Fibroblast of lung (primary cell): ENCODE data around the gene NOCT.

ENCODE experiments used
- CTCF ChIP-seq, 2 donors: IDR thresholded peaks in 1 of 2; conservative IDR thresholded peaks in 1 of 2; 1 replicate in 1 of 2; 2 replicates in 1 of 2; pipeline ENCODE4 v1.5.1; 2011 to 2012; ENCODE audit warnings: low read length in 2 of 2, control low read depth in 1 of 2, inconsistent platforms in 1 of 2, low read depth in 1 of 2, mild to moderate bottlenecking in 1 of 2
- EZH2 ChIP-seq: IDR thresholded peaks from 2 replicates; pipeline ENCODE4 v1.5.1; 2012; ENCODE audit warnings: low read length, control low read depth, mild to moderate bottlenecking; ENCODE audit errors: missing control alignments

GRCh38 chr4:138999666-139000065 is 15.9 kb upstream of the NOCT start:
- TF ChIP-seq CTCF (conservative IDR thresholded peaks at IDR 0.05 in 1 of 2, IDR thresholded peaks at IDR 0.05 in 1 of 2; ENCODE audit: low read depth in 1 of 2, low read length in 2 of 2), result no peak
- TF ChIP-seq EZH2, result no peak
